NCI-H510A (cell line): ENCODE results near the gene UTP25.

Source experiments
- DNase-seq: peaks from one replicate; lab custom pipeline; 2025; lab: John Stamatoyannopoulos, UW

The UTP25 gene

GRCh38 chr1:209805875-209806760 lies 21.7 kb upstream of the UTP25 start, which contains the start of gene IRF6:
Gene IRF6 (minus strand): TSS chr1:209806142. CDS start chr1:209801413, 4,729 bp downstream.
- peak; percentile 89 for DNase-seq

- no peak for DNase-seq
These were observed 20.3 kb upstream of the UTP25 start for GRCh38 chr1:209807509-209807908.

GRCh38 chr1:209808059-209808581 lies 19.7 kb upstream of the UTP25 start:
- peak; percentile 30 for DNase-seq

GRCh38 chr1:209809611-209810010 lies 18.2 kb upstream of the UTP25 start:
- DNase-seq: no peak

GRCh38 chr1:209810783-209811182 lies 17.0 kb upstream of the UTP25 start:
- no peak for DNase-seq

GRCh38 chr1:209813902-209814301 lies 13.9 kb upstream of the UTP25 start:
- DNase-seq: no peak

GRCh38 chr1:209815490-209815889 lies 12.3 kb upstream of the UTP25 start:
- no peak for DNase-seq

- DNase-seq: peak; percentile 9
These were observed 11.8 kb upstream of the UTP25 start for GRCh38 chr1:209815931-209816341.

- no peak for DNase-seq
These were observed 10.8 kb upstream of the UTP25 start for GRCh38 chr1:209816923-209817322.

- DNase-seq: no peak
These were observed 10.1 kb upstream of the UTP25 start for GRCh38 chr1:209817691-209818090.

GRCh38 chr1:209819058-209819457 lies 8.7 kb upstream of the UTP25 start:
- DNase-seq: no peak

- no peak for DNase-seq
These were observed 6.8 kb upstream of the UTP25 start for GRCh38 chr1:209820986-209821385.

- no peak for DNase-seq
These were observed 5.1 kb upstream of the UTP25 start for GRCh38 chr1:209822706-209823105.

GRCh38 chr1:209823143-209824041 lies 4.4 kb upstream of the UTP25 start:
- no peak for DNase-seq

GRCh38 chr1:209825591-209826434 lies 2.0 kb upstream of the UTP25 start:
- no peak for DNase-seq

- no peak for DNase-seq
These were observed 1.9 kb downstream of the UTP25 start for GRCh38 chr1:209829716-209830115.

GRCh38 chr1:209830722-209831121 lies 3.0 kb downstream of the UTP25 start:
- no peak for DNase-seq

- no peak for DNase-seq
These were observed 3.8 kb downstream of the UTP25 start for GRCh38 chr1:209831615-209832014.

GRCh38 chr1:209835782-209836298 lies 8.1 kb downstream of the UTP25 start:
- DNase-seq: no peak

GRCh38 chr1:209837671-209838070 lies 9.9 kb downstream of the UTP25 start:
- DNase-seq: no peak

GRCh38 chr1:209838537-209838936 lies 10.8 kb downstream of the UTP25 start:
- DNase-seq: no peak
